HG03521 (cell line): Measurements from ENCODE around the gene DNAJC19.
A peak's percentile ranks its signal among the peaks of the same experiment; 100 is the strongest.

Experiments
- ATAC-seq: cut with Tn5 transposase; IDR thresholded peaks from one replicate; pipeline ENCODE4 v1.9.1; 2021; ENCODE audit warnings: mild to moderate bottlenecking, moderate library complexity; ENCODE audit not compliant: unreplicated experiment

The DNAJC19 gene

GRCh38 chr3:180961552-180961951 lies 28.0 kb downstream of the DNAJC19 start:
- ATAC-seq, result no peak

- ATAC-seq, result no peak
Observed at GRCh38 chr3:180961087-180961486, 28.4 kb downstream of the DNAJC19 start.

- ATAC-seq, result no peak
Observed at GRCh38 chr3:180959691-180960090, 29.8 kb downstream of the DNAJC19 start.

GRCh38 chr3:180947761-180948390 lies 41.7 kb downstream of the DNAJC19 start:
- ATAC-seq, result peak; percentile 77

- ATAC-seq, result no peak
Observed at GRCh38 chr3:180940826-180941225, 48.7 kb downstream of the DNAJC19 start.

GRCh38 chr3:180934638-180935037 lies 54.9 kb downstream of the DNAJC19 start:
- ATAC-seq, result no peak
